Stomach smooth muscle (tissue), 2 donors: Measurements from ENCODE around the gene TAOK1.

ENCODE experiments used
- H3K27ac ChIP-seq: one replicate; pipeline ENCODE4 v1.7.0; 2013; ENCODE audit warnings: mild to moderate bottlenecking, low read length, inconsistent platforms
- H3K27me3 ChIP-seq, 2 donors: one replicate each; pipeline ENCODE4 v1.7.0; 2013; ENCODE audit warnings: low read length in 2 of 2; ENCODE audit not compliant: insufficient read depth in 2 of 2, control insufficient read depth in 1 of 2
- H3K36me3 ChIP-seq, 2 donors: one replicate each; pipeline ENCODE4 v1.7.0; 2013; ENCODE audit warnings: low read length in 2 of 2; ENCODE audit not compliant: control insufficient read depth in 2 of 2, insufficient read depth in 2 of 2
- H3K4me1 ChIP-seq: one replicate; pipeline ENCODE4 v1.7.0; 2013; ENCODE audit warnings: low read length; ENCODE audit not compliant: control insufficient read depth, insufficient read depth
- H3K4me3 ChIP-seq, 2 donors: one replicate each; pipeline ENCODE4 v1.7.0; 2013; ENCODE audit warnings: low read length in 2 of 2
- H3K9ac ChIP-seq, 2 donors: one replicate each; pipeline ENCODE4 v1.7.0; 2013; ENCODE audit warnings: low read length in 2 of 2, mild to moderate bottlenecking in 1 of 2
- H3K9me3 ChIP-seq, 2 donors: one replicate each; pipeline ENCODE4 v1.7.0; 2013; ENCODE audit warnings: low read length in 2 of 2; ENCODE audit not compliant: control insufficient read depth in 2 of 2
- donor health status: healthy.
- donor health status: Pancreatic carcinoma.

Gene TAOK1

DNA sequence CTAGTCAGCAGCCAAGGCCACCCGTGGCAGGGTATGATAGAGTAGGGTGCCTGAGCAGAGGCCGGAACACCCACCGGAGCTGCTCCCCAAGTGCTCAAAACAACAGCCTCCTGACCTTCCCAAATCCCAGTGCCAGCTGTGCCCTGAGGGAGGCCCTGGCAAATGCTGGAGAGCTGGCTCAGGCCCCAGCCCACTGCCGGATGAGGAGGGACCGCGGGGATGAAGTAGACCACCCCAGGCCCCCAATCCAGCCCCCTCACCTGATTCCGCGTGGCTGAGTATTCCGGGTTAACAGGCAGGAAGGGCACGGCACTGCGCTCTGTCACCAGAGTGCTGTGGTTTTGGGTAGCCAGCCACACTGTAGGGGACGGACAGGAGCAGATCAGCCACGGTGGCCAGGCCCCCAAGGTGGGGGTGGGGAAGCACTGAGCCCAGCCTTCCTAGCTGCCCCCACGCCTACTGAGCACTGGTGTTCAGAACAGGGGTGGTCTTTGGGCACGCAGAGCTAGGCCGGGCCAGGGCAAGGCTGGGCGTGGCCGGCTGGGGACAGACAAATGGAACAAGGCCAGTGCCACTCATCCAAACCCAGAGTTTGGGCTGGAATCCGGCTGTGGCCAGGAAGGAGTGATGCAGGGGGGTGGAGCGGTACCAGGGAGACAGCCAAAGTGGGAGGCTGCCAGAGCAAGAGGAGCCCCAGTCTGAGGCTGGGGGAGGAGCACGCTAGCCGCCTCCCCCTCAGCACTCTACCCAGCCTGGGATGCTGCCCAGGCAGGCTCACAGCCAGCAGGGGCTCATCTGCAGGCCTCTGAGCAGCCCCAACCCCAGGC lies 187.4 kb downstream of the TAOK1 start:
- peaks cover 12 to 53% of the 10 kb centered on the region in 2 donors for H3K36me3 ChIP-seq
- no peaks in the 10 kb centered on the region for H3K9me3 ChIP-seq
- no peak overlapping the region for H3K9ac ChIP-seq
- no peak overlapping the region for H3K4me3 ChIP-seq
- H3K4me1 ChIP-seq, result peaks cover 24% of the 10 kb centered on the region
- H3K27ac ChIP-seq, result no peak overlapping the region
- no peaks in the 10 kb centered on the region for H3K27me3 ChIP-seq

DNA sequence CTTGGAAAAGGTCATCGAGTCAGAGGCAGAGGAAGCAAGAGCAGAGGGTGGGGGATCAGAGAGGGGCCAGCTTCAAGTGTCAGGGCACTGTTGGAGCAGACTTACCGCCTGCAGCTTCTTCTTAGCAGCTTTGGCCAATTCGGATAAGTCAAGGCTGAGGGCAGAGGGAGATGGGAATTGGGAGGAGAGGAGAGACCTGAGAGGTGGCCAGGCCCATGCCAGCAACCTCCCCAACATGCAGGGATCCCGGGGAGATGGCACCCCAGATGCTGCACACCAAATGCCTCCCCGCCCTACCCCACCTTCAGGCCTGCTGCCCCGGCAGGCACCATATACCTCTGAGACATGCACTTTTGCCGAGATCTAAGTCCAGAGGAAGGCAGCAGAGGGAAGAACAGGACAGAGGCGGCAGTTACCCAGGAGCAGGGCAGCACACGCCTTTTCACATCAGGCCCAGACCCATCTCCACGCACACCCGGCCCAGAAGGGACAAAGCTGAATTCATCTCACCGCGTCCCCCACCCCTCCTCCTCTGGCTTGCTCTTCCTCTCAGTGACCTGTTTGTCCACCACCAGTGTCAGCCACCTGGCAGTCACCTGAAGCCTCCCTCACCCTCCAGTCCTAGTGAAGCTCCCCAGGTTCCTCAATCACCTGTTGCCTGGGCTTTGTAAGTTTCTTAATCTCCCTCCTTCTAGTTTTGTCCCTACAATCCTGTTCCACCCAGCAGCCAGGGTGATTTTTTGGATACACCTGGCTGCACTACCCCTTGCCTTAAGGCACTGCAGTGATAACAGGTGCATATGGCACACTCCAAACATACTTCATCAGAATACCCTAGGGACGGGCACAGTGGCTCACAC lies 188.7 kb downstream of the TAOK1 start:
- H3K9me3 ChIP-seq, result no peaks in the 10 kb centered on the region
- H3K27me3 ChIP-seq, result no peaks in the 10 kb centered on the region
- no peak overlapping the region for H3K27ac ChIP-seq
- H3K4me1 ChIP-seq, result peaks cover 24% of the 10 kb centered on the region
- peaks cover 12 to 54% of the 10 kb centered on the region in 2 donors for H3K36me3 ChIP-seq
- no peak overlapping the region for H3K4me3 ChIP-seq
- H3K9ac ChIP-seq, result no peak overlapping the region

DNA sequence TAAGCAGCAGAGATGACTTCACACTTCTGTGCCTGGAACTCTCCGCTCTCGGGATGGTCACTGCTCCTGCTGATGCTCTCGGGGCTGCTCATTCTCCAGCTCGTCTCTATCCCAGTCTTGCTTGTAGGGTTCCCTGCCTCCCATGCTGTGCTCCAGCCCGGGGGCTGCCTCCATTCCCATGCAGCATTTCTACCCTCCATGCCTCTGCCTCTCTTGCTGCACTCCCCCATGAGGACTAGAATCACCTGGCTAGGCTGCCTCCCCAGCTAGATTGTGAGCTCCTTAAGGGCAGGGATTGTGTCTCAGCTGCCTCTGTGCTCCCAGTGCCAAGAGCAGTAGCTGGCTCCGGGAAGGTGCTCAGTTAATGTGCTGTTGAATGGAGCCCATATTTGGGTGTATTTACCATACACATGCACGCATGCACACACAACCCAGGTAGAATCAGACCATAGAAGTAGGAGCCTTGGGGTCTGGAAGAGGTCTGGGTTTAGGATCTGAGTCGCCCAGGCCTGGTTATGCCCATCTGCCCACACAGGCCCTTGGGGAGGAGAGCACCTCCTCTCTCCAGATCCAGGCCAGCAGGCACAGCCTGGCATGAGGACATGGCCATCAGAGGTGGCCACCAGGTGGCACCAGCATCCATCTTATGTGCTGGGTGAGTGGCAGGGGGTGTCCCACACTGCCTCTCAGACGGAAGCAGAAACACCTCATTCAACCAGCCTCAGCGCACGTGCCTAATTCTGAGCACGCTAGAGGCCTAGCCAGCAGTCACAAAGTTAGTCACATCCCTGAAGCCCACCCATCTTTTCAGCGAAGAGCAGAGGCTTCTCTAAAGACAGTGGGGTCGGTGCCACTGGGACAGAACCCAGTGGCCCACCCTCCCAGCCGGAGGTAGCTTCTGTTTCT lies 190.0 kb downstream of the TAOK1 start:
- Histone ChIP-seq H3K4me1 (peaks cover 32% of the 10 kb centered on the region), H3K4me3 (no peak overlapping the region), H3K36me3 (peaks cover 12 to 50% of the 10 kb centered on the region in 2 donors), H3K9me3 (no peaks in the 10 kb centered on the region), H3K27me3 (no peaks in the 10 kb centered on the region), H3K27ac (no peak overlapping the region), H3K9ac (no peak overlapping the region)

DNA sequence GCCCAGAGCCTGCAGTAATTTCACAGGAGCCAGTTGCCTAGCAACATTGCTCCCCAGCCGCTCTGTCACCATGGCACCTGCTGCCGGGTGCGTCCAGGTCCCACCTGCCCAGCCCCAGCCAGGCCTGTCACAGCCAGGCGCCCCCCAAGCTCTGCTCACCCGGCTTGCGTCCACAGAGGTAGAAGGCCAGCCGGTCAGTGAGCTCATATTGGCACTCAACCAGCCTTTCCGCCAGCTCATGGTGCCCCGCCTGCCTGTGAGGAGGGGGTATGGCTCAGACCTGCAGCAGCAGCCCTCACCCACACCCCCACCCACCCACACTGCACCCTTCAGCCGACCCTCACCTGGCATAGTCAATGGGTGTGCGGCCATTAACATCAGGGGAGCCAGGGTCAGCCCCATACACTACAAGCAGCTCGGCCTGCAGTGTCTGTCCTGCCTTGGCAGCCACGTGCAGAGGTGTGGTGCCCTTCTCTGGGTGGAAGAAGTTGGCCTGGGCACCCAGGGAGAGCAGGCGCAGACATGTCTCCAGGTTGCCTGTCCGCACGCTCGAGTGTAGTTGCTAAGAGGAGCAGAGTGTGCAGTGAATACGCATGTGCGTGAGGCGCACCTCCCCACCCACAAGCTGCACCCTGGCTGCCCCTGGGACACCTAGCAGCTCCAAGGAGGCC lies 191.6 kb downstream of the TAOK1 start:
- Histone ChIP-seq H3K27me3 (no peaks in the 10 kb centered on the region), H3K27ac (no peak overlapping the region), H3K9ac (no peak overlapping the region), H3K4me1 (peaks cover 39% of the 10 kb centered on the region), H3K4me3 (no peak overlapping the region), H3K36me3 (peaks cover 7 to 36% of the 10 kb centered on the region in 2 donors), H3K9me3 (no peaks in the 10 kb centered on the region)

DNA sequence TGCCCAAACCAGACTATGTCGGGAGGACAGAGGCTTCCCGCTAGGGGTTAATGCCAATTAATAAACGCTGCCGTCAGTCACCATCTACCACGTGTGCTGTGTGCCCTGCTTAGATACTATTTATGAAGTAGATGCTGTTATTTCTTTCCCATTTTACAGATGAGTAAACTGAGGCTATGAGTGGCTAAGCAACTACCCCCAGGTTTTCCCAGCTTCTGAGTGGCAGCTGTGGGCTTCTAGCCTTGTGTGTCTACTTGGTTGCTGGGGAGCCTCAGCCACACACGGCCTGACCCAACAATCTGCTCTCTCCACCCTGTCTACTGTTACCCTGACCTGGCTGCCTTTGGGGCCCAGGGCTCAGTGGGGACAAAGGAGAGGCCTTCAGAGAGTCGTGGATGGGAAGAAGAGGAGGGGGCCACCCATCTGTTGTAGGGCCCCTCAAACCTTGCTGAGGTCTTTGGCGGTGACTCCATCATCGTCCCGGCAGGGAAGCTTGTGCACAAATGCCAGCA lies 192.1 kb downstream of the TAOK1 start:
- Histone ChIP-seq H3K9ac (no peak overlapping the region), H3K36me3 (peaks cover 7 to 30% of the 10 kb centered on the region in 2 donors), H3K4me1 (peaks cover 44% of the 10 kb centered on the region), H3K27me3 (no peaks in the 10 kb centered on the region), H3K4me3 (no peak overlapping the region), H3K9me3 (no peaks in the 10 kb centered on the region), H3K27ac (no peak overlapping the region)

DNA sequence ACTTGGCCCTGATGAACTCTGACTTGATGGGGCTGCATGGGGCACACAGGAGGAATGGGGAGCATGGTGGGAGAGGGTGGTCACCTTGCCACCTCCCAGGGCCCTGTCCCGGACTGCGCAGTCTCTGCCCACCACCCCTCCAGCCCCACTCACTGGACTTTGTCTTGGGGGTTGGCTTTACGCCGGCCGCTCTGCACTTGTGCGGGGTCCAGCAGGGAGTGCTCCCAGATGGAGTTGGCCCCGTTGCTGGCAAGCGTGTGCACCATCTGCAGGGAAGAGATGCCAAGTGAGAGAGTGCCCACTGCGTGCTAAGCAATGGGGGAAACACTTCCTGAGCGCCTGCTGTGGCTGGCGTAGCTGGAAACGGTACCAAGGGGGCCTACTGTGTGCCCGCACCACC lies 192.6 kb downstream of the TAOK1 start:
- Histone ChIP-seq H3K4me3 (no peak overlapping the region), H3K4me1 (peaks cover 45% of the 10 kb centered on the region), H3K27me3 (no peaks in the 10 kb centered on the region), H3K27ac (no peak overlapping the region), H3K9me3 (no peaks in the 10 kb centered on the region), H3K9ac (no peak overlapping the region), H3K36me3 (peaks cover 7 to 30% of the 10 kb centered on the region in 2 donors)

DNA sequence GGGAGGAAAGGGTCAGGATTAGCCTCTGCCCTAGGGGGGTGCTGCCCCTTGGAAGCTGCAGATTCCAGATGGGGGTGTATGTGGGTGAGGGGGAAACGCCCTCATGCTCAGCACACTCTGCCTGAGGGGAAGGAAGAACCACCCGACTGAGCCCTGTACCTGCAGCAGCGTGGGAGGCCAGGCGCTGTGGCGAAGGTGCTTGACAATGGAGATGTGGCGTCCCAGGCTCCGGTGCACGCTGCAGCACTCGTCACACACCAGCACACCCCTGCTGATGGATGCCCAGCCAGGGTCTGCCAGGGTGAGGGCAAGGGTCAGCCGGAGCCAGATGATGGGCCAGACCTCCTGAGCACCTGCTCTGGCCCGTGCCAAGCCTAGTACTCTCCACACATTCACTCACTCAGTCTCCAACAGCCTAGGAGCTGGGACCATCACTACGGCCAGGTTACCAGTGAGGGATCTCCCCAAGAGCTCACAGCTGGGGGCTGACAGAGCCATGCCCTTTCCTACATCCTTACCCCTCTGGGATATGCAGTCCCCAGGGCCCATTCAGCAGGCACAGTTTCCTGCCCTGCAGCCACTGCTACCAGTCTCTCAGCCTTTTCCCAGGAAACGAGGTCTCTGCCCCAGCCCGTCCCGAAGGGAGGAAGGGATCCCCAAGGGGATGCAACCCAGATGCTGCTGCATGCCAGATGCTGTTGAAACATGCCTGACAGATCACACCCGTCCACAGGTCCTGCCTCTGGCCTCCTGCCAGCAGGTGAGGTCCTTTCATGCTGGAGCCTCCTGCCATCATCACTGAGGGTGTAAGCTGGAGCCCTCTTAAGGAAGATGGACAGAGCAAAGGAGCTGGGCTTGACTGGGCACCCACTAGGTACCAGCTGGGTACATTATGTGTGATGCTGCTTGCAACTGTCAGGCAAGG lies 193.4 kb downstream of the TAOK1 start:
- Histone ChIP-seq H3K36me3 (peaks cover 7 to 26% of the 10 kb centered on the region in 2 donors), H3K9ac (no peak overlapping the region), H3K27ac (no peak overlapping the region), H3K27me3 (no peaks in the 10 kb centered on the region), H3K4me3 (no peak overlapping the region), H3K4me1 (peaks cover 51% of the 10 kb centered on the region), H3K9me3 (no peaks in the 10 kb centered on the region)

DNA sequence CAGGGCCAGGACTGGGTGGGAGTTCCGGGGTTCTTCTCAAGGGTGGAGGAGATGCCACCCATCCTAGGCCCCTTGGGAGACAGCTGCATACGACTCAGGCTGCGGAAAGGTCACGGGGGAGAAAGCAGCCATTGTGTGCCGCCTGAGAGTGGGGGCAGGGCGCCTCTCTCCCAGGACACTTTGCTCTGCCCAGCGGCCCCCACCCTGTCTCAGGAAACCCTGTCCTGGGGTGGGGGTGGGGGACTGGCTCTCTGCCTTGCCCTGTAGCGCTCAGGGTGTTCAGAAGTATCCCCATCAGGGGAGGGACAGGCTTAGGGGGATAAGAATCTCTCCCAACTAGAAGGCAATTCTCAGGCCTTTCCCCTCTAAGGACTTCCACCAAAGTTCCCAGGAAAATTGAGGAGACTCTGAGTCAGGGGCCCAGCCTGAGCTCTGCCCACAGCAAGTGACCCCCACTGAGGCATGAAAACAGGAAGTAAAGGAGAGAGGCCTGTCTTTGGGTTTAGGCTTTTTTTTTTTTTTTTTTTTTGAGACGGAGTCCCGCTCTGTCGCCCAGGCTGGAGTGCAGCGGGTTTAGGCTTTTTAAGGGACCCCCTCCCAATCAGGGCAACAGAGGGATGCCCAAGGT lies 194.4 kb downstream of the TAOK1 start:
- Histone ChIP-seq H3K27me3 (no peaks in the 10 kb centered on the region), H3K4me1 (peaks cover 50% of the 10 kb centered on the region), H3K36me3 (peaks cover 7 to 22% of the 10 kb centered on the region in 2 donors), H3K27ac (peak overlapping the region; percentile 18), H3K4me3 (no peak overlapping the region), H3K9me3 (no peaks in the 10 kb centered on the region), H3K9ac (no peak overlapping the region)
